HG02678 (cell line): ENCODE results near the gene TENT5C.

Experiments used
- ATAC-seq: cut with Tn5 transposase; IDR thresholded peaks from one replicate; pipeline ENCODE4 v1.9.1; 2021; ENCODE audit warnings: mild to moderate bottlenecking, moderate library complexity; ENCODE audit not compliant: unreplicated experiment

Gene TENT5C

GRCh38 chr1:117590273-117590925 lies 15.4 kb upstream of the TENT5C start:
- ATAC-seq: no peak

GRCh38 chr1:117591252-117591651 lies 14.6 kb upstream of the TENT5C start:
- ATAC-seq: no peak

- no peak for ATAC-seq
These were observed 13.7 kb upstream of the TENT5C start for GRCh38 chr1:117592155-117592554.

GRCh38 chr1:117594261-117594990 lies 11.4 kb upstream of the TENT5C start:
- ATAC-seq: no peak

- ATAC-seq: peak; percentile 41
These were observed 9.7 kb upstream of the TENT5C start for GRCh38 chr1:117596023-117596720.

- no peak for ATAC-seq
These were observed 7.4 kb upstream of the TENT5C start for GRCh38 chr1:117598489-117598888.

- no peak for ATAC-seq
These were observed 6.3 kb upstream of the TENT5C start for GRCh38 chr1:117599286-117600221.

- ATAC-seq: no peak
These were observed 5.4 kb upstream of the TENT5C start for GRCh38 chr1:117600325-117600943.

GRCh38 chr1:117600966-117601365 lies 4.9 kb upstream of the TENT5C start:
- ATAC-seq: no peak

- no peak for ATAC-seq
These were observed 3.0 kb upstream of the TENT5C start for GRCh38 chr1:117602862-117603261.

GRCh38 chr1:117605164-117605773 lies 579 bp upstream of the TENT5C start:
- ATAC-seq: peak; percentile 25

GRCh38 chr1:117606649-117607430 lies 992 bp downstream of the TENT5C start:
- no peak for ATAC-seq

GRCh38 chr1:117607471-117607870 lies 1.6 kb downstream of the TENT5C start:
- ATAC-seq: no peak

- ATAC-seq: no peak
These were observed 2.3 kb downstream of the TENT5C start for GRCh38 chr1:117608115-117608615.

- no peak for ATAC-seq
These were observed 2.9 kb downstream of the TENT5C start for GRCh38 chr1:117608758-117609157.

- no peak for ATAC-seq
These were observed 3.6 kb downstream of the TENT5C start for GRCh38 chr1:117609471-117609911.

GRCh38 chr1:117610036-117610435 lies 4.2 kb downstream of the TENT5C start:
- ATAC-seq: no peak

- no peak for ATAC-seq
These were observed 5.3 kb downstream of the TENT5C start for GRCh38 chr1:117611121-117611601.
